BE2C (cell line): ENCODE measurements around the gene TFDP2.

Source experiments
- DNase-seq: peaks from one replicate; pipeline ENCODE4 v3.0.0-alpha.2; 2020
- H3K27me3 ChIP-seq: fragments of 250-450 bp; sonication (Bioruptor Pico); 2 replicates; pipeline ENCODE4 v1.5.1; 2020; ENCODE audit warnings: mild to moderate bottlenecking
- H3K36me3 ChIP-seq: fragments of 250-450 bp; sonication (Bioruptor Pico); 2 replicates; pipeline ENCODE4 v1.5.1; 2020; ENCODE audit warnings: mild to moderate bottlenecking
- H3K4me1 ChIP-seq: fragments of 250-450 bp; sonication (Bioruptor Pico); 2 replicates; pipeline ENCODE4 v1.5.1; 2020
- H3K4me3 ChIP-seq: 2 replicates; pipeline ENCODE4 v1.5.1; 2011; ENCODE audit warnings: low read depth, low read length
- H3K9me3 ChIP-seq: fragments of 250-450 bp; sonication (Bioruptor Pico); 2 replicates; pipeline ENCODE4 v1.5.1; 2020
- TF ChIP-seq, protein P1 (sequence below): IDR thresholded peaks from 2 replicates; pipeline ENCODE4 v1.5.1; 2012; ENCODE audit warnings: mild to moderate bottlenecking, low read depth, low read length

TFDP2 gene

GRCh38 chr3:142072816-142073215 lies 76.5 kb downstream of the TFDP2 start:
- TF ChIP-seq, protein P1, sequence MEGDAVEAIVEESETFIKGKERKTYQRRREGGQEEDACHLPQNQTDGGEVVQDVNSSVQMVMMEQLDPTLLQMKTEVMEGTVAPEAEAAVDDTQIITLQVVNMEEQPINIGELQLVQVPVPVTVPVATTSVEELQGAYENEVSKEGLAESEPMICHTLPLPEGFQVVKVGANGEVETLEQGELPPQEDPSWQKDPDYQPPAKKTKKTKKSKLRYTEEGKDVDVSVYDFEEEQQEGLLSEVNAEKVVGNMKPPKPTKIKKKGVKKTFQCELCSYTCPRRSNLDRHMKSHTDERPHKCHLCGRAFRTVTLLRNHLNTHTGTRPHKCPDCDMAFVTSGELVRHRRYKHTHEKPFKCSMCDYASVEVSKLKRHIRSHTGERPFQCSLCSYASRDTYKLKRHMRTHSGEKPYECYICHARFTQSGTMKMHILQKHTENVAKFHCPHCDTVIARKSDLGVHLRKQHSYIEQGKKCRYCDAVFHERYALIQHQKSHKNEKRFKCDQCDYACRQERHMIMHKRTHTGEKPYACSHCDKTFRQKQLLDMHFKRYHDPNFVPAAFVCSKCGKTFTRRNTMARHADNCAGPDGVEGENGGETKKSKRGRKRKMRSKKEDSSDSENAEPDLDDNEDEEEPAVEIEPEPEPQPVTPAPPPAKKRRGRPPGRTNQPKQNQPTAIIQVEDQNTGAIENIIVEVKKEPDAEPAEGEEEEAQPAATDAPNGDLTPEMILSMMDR, result no peak
- no peaks in the 10 kb centered on the region for H3K27me3 ChIP-seq

GRCh38 chr3:142065932-142066331 lies 83.4 kb downstream of the TFDP2 start:
- H3K4me3 ChIP-seq, result no peak overlapping the region
- H3K27me3 ChIP-seq, result no peaks in the 10 kb centered on the region
- DNase-seq, result no peak
- no peaks in the 10 kb centered on the region for H3K9me3 ChIP-seq
- no peaks in the 10 kb centered on the region for H3K36me3 ChIP-seq
- TF ChIP-seq, protein P1, result no peak
- no peaks in the 10 kb centered on the region for H3K4me1 ChIP-seq

More at GRCh38 chr3:142072816-142073215, 76.5 kb downstream of the TFDP2 start:
- no peaks in the 10 kb centered on the region for H3K4me1 ChIP-seq
- no peaks in the 10 kb centered on the region for H3K9me3 ChIP-seq
- DNase-seq, result no peak
- no peak overlapping the region for H3K4me3 ChIP-seq
- H3K36me3 ChIP-seq, result no peaks in the 10 kb centered on the region

- Histone ChIP-seq H3K4me1 (no peaks in the 10 kb centered on the region), H3K9me3 (no peaks in the 10 kb centered on the region), H3K4me3 (no peak overlapping the region), H3K36me3 (no peaks in the 10 kb centered on the region), H3K27me3 (no peaks in the 10 kb centered on the region)
- TF ChIP-seq, protein P1, result no peak
- no peak for DNase-seq
Observed at GRCh38 chr3:142065344-142065743, 84.0 kb downstream of the TFDP2 start.

DNA sequence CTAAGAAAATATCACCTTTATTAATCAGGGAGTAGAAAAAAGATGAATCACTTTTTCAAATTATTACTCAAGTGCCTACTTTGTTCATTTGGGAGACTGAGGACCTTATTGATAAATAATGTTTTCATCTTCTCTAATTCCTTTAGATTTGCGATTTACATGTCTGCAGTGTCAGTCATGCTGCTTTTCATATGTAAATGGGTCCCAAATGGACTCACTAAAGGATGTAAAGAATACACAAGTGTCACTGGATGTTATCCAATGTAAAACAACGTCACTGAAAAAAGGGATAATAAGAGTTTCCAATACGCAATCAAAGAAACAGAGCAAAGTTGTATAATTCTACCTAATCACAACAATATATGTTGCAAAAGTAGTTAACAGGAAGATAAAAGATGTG lies 84.9 kb downstream of the TFDP2 start:
- H3K4me3 ChIP-seq, result no peak overlapping the region
- TF ChIP-seq, protein P1, result no peak
- no peaks in the 10 kb centered on the region for H3K9me3 ChIP-seq
- H3K27me3 ChIP-seq, result no peaks in the 10 kb centered on the region
- no peaks in the 10 kb centered on the region for H3K4me1 ChIP-seq
- DNase-seq, result no peak
- no peaks in the 10 kb centered on the region for H3K36me3 ChIP-seq

DNA sequence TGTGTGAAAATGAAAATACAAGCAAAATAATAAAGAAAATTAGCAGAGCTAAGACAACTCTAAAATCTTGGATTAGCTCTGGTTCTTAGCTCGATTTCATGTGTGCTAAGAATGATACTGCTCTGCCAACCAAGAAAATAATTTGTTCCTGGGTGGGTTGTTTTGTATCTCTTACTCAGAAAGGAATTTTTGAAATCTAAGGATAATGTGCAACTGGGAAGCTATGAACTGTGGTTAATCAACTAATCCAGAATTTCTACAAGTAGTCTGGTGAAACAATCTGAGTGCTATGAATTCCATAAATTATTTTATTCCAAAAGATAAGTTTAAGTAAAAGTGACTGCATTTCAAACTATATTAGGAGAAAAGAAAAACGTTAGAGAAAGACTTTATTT lies 92.0 kb downstream of the TFDP2 start:
- Histone ChIP-seq H3K36me3 (no peaks in the 10 kb centered on the region), H3K4me1 (no peaks in the 10 kb centered on the region), H3K4me3 (no peak overlapping the region), H3K9me3 (no peaks in the 10 kb centered on the region), H3K27me3 (no peaks in the 10 kb centered on the region)
- no peak for DNase-seq
- TF ChIP-seq, protein P1, result no peak

- Histone ChIP-seq H3K9me3 (no peaks in the 10 kb centered on the region), H3K36me3 (no peaks in the 10 kb centered on the region), H3K4me3 (no peak overlapping the region), H3K4me1 (no peaks in the 10 kb centered on the region), H3K27me3 (no peaks in the 10 kb centered on the region)
- no peak for DNase-seq
- TF ChIP-seq, protein P1, result peak; percentile 9; the same call in 1 of the 2 replicates
Observed at GRCh38 chr3:142056656-142057330, 92.6 kb downstream of the TFDP2 start.
